Gastroesophageal sphincter (tissue), 3 donors: ENCODE results near the gene TADA3.

ENCODE experiments used
- CTCF ChIP-seq, 4 experiments: fragments of 200-600 bp in 2 of 4; fragments of 450-650 bp in 2 of 4; sonication (generic) in 1 of 4; IDR thresholded peaks; one replicate each; pipeline ENCODE4 v1.5.1; 2017 to 2019; ENCODE audit warnings: antibody characterized with exemption in 4 of 4, mild to moderate bottlenecking in 2 of 4, moderate library complexity in 2 of 4
- POLR2A ChIP-seq, 2 donors: fragments of 450-650 bp; IDR thresholded peaks; one replicate each; pipeline ENCODE4 v1.6.1; 2017; ENCODE audit warnings: antibody characterized with exemption in 2 of 2, mild to moderate bottlenecking in 2 of 2, moderate library complexity in 1 of 2

DNA sequence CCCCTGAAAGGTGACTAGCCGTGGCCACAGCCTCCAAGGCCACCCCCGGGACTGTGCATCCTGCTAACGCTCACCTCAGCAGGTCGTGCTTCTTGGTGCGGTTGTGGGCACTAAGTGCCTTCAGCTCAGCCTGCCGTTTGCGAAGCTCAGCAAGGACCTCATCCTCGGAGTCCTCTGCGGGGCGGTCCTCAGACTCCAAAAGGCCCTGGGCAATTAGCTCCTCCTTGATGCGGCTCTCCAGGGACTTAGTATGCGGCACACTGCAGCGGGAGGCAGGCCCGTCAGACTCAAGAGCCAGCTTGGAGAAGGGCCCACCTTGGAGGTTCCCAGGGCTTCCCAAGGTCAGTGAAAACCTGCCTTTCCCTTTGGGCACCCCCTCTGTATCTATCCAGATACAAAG, 8.3 kb downstream of the TADA3 start:
- no peak for TF ChIP-seq POLR2A (IDR thresholded peaks at IDR 0.05)
- no peak for TF ChIP-seq CTCF (IDR thresholded peaks at IDR 0.05)
